CD4-positive, alpha-beta T cell treated with Interleukin-10 for 1 hour (primary cell): ENCODE data around the gene TNFSF4.

ENCODE experiments used
- DNase-seq: peaks from one replicate; pipeline ENCODE4 v3.0.0-alpha.2; 2020

Gene TNFSF4

GRCh38 chr1:173210283-173210682 is 3.2 kb upstream of the TNFSF4 start:
- DNase-seq, result no peak

GRCh38 chr1:173208868-173209267 is 1.7 kb upstream of the TNFSF4 start:
- no peak for DNase-seq

- DNase-seq, result no peak
Measured at GRCh38 chr1:173208146-173208545, 1.0 kb upstream of the TNFSF4 start.

GRCh38 chr1:173205146-173206051 is 1.7 kb downstream of the TNFSF4 start:
- DNase-seq, result peak; percentile 42

GRCh38 chr1:173204693-173205092 is 2.4 kb downstream of the TNFSF4 start:
- no peak for DNase-seq

- DNase-seq, result peak; percentile 39
Measured at GRCh38 chr1:173202424-173203145, 4.5 kb downstream of the TNFSF4 start.

GRCh38 chr1:173201969-173202368 is 5.2 kb downstream of the TNFSF4 start:
- DNase-seq, result no peak

- no peak for DNase-seq
Measured at GRCh38 chr1:173195596-173196088, 11.5 kb downstream of the TNFSF4 start.

- DNase-seq, result no peak
Measured at GRCh38 chr1:173193639-173194038, 13.5 kb downstream of the TNFSF4 start.

- no peak for DNase-seq
Measured at GRCh38 chr1:173191011-173191705, 16.0 kb downstream of the TNFSF4 start.

- DNase-seq, result no peak
Measured at GRCh38 chr1:173190101-173190936, 16.8 kb downstream of the TNFSF4 start.

GRCh38 chr1:173187671-173188237 is 19.4 kb downstream of the TNFSF4 start:
- no peak for DNase-seq

GRCh38 chr1:173181791-173182190 is 25.3 kb downstream of the TNFSF4 start:
- DNase-seq, result no peak

GRCh38 chr1:173176246-173176645 is 30.9 kb downstream of the TNFSF4 start:
- no peak for DNase-seq

- no peak for DNase-seq
Measured at GRCh38 chr1:173175514-173176145, 31.5 kb downstream of the TNFSF4 start.

GRCh38 chr1:173173388-173173787 is 33.7 kb downstream of the TNFSF4 start:
- DNase-seq, result no peak

GRCh38 chr1:173171152-173171551 is 36.0 kb downstream of the TNFSF4 start:
- no peak for DNase-seq

- no peak for DNase-seq
Measured at GRCh38 chr1:173168941-173169340, 38.2 kb downstream of the TNFSF4 start.

- no peak for DNase-seq
Measured at GRCh38 chr1:173164686-173165085, 42.4 kb downstream of the TNFSF4 start.

GRCh38 chr1:173164178-173164577 is 43.0 kb downstream of the TNFSF4 start:
- no peak for DNase-seq

- DNase-seq, result no peak
Measured at GRCh38 chr1:173163222-173163621, 43.9 kb downstream of the TNFSF4 start.
